ENCODE measurements around the gene SNRNP200. TPM values are rescaled to one million over a fixed set of nuclear protein-coding genes. Genes with fewer than 3 reads are reported as not detected.
A peak's percentile ranks its signal among the peaks of the same experiment; 100 is the strongest.

Gene SNRNP200
- total RNA-seq, 4 donors from 2014 or later = 51.1 to 89.8 (median 67.4) TPM

GRCh38 chr2:96315400-96316071 lies 10.2 kb upstream of the SNRNP200 start:
- intact Hi-C loops (cut with DNase I; ENCODE audit: low total_unique reads) (no loop called here), in situ Hi-C loops (cut with MboI; ENCODE audit: low sequenced_read_pairs in 4 of 4) (loop anchor here in 2 of 4 donors (25.0 kb wide), 1 partner anchor 197 kb away; the partner anchor contains the start of gene NEURL3 (in 2 of the 2))
- H3K27me3 ChIP-seq = peaks cover 12 to 23% (median 20%) of the 10 kb centered on the region in 3 donors
- H3K9me3 ChIP-seq = no peaks in the 10 kb centered on the region
- H3K27ac ChIP-seq = peak overlapping the region in 2 of 4 donors; percentile 6 to 34
- DNase-seq = no peak
- H3K36me3 ChIP-seq = no peaks in the 10 kb centered on the region
- peaks cover 0 to 3% of the 10 kb centered on the region in 2 donors for H3K4me1 ChIP-seq
- TF ChIP-seq POLR2A (IDR thresholded peaks at IDR 0.05) (no peak), CTCF (IDR thresholded peaks at IDR 0.05 in 4 of 5, conservative IDR thresholded peaks at IDR 0.05 in 1 of 5) (no peak)
- no peak overlapping the region for H3K4me3 ChIP-seq
- ATAC-seq = peak in 1 of 2 donors; percentile 12

- TF ChIP-seq POLR2A (IDR thresholded peaks at IDR 0.05) (no peak), CTCF (IDR thresholded peaks at IDR 0.05 in 4 of 5, conservative IDR thresholded peaks at IDR 0.05 in 1 of 5) (no peak)
- in situ Hi-C loops (cut with MboI; ENCODE audit: low sequenced_read_pairs in 4 of 4) = loop anchor here in 2 of 4 donors (25.0 kb wide), 1 partner anchor 197 kb away; the partner anchor contains the start of gene NEURL3 (in 2 of the 2)
Observed at GRCh38 chr2:96315005-96315399, 9.7 kb upstream of the SNRNP200 start.

GRCh38 chr2:96308248-96308647 lies 2.9 kb upstream of the SNRNP200 start:
- Histone ChIP-seq H3K27me3 (no peaks in the 10 kb centered on the region), H3K36me3 (peaks cover 0 to 4% of the 10 kb centered on the region in 2 donors), H3K4me3 (no peak overlapping the region), H3K4me1 (peaks cover 17 to 18% of the 10 kb centered on the region in 2 donors), H3K9me3 (no peaks in the 10 kb centered on the region), H3K27ac (no peak overlapping the region)
- in situ Hi-C loops (cut with MboI; ENCODE audit: low sequenced_read_pairs in 4 of 4) = loop anchor here in 2 of 4 donors (25.0 kb wide), 1 partner anchor 204 kb away; the partner anchor contains the start of gene NEURL3 (in 2 of the 2)
- no peak for DNase-seq
- TF ChIP-seq CTCF (IDR thresholded peaks at IDR 0.05 in 4 of 5, conservative IDR thresholded peaks at IDR 0.05 in 1 of 5) (no peak), POLR2A (IDR thresholded peaks at IDR 0.05) (no peak)
- ATAC-seq = no peak
- intact Hi-C loops (cut with DNase I; ENCODE audit: low total_unique reads) = loop anchor here (5.0 kb wide), 1 partner anchor 99 kb away; no protein-coding TSS in a partner anchor

More at GRCh38 chr2:96315005-96315399, 9.7 kb upstream of the SNRNP200 start:
- intact Hi-C loops (cut with DNase I; ENCODE audit: low total_unique reads) = no loop called here
- Histone ChIP-seq H3K27ac (no peak overlapping the region), H3K9me3 (no peaks in the 10 kb centered on the region), H3K36me3 (no peaks in the 10 kb centered on the region), H3K4me3 (no peak overlapping the region), H3K4me1 (no peaks in the 10 kb centered on the region), H3K27me3 (peaks cover 8 to 20% (median 15%) of the 10 kb centered on the region in 3 donors)
- ATAC-seq (no peak), DNase-seq (no peak)

GRCh38 chr2:96306370-96306769 lies 1.0 kb upstream of the SNRNP200 start:
- ATAC-seq (no peak), DNase-seq (no peak)
- TF ChIP-seq POLR2A (IDR thresholded peaks at IDR 0.05) (no peak), CTCF (IDR thresholded peaks at IDR 0.05 in 4 of 5, conservative IDR thresholded peaks at IDR 0.05 in 1 of 5) (no peak)
- Histone ChIP-seq H3K9me3 (no peaks in the 10 kb centered on the region), H3K36me3 (peaks cover 3 to 22% of the 10 kb centered on the region in 2 donors), H3K27me3 (no peaks in the 10 kb centered on the region), H3K4me3 (peak overlapping the region in 3 of 4 donors; percentile 87 to 95 (median 91)), H3K4me1 (peaks cover 17 to 18% of the 10 kb centered on the region in 2 donors), H3K27ac (peak overlapping the region in 1 of 4 donors; percentile 89)
- intact Hi-C loops (cut with DNase I; ENCODE audit: low total_unique reads) = loop anchor here (5.0 kb wide), 1 partner anchor 101 kb away; no protein-coding TSS in a partner anchor
- in situ Hi-C loops (cut with MboI; ENCODE audit: low sequenced_read_pairs in 4 of 4) = loop anchor here in 2 of 4 donors (25.0 kb wide), 1 partner anchor 206 kb away; the partner anchor contains the start of gene NEURL3 (in 2 of the 2)

Measured in gastrocnemius medialis (tissue), 4 donors.